Left renal cortex interstitium (tissue), 4 donors: ENCODE results near the gene APOBEC3A. TPM values are rescaled to one million over a fixed set of nuclear protein-coding genes. Genes with fewer than 3 reads are reported as not detected.
"Not testable (repeated sequence)": the region's sequence is repeated elsewhere in the genome, so short reads cannot be mapped to it uniquely, and the experiment has no call there.

ENCODE experiments used
- DNase-seq, 4 donors: peaks; one replicate each; pipeline ENCODE4 v3.0.0-alpha.2; 2013; ENCODE audit warnings: low read depth in 4 of 4, low spot score in 2 of 4, missing footprints in 1 of 4
- polyA plus RNA-seq, 4 donors: library from polyadenylated mRNA; unstranded; fragments of 120-200 nt; gene quantifications; one replicate each; pipeline ENCODE4 v1.2.1, GENCODE V29; 2013; ENCODE audit not compliant: insufficient read length in 4 of 4

Gene APOBEC3A
- polyA plus RNA-seq, 4 donors = 0.17 to 0.46 (median 0.42) TPM; not detected in 1

- DNase-seq = no peak
Measured at GRCh38 chr22:38942702-38943101, 14.7 kb upstream of the APOBEC3A start.

DNA sequence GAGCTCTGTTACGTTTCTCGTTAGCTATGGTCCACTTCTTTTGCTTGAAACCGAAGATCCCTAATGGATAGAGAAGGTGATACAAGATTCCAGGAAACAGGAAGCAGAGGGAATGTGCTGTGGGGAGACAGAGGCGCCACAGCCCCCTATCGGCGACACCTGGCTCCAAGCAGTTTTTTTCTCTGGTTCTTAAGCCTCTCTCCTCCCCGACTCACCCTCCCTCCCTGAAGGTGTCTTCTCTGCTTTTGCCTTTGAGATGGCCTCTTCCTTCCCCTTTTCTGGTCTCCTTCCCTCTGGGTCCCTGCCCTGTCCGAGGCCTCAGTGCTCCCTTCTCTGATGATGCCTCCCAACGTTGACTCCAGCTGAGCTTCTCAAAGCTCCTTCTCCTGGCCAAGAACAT lies 14.2 kb upstream of the APOBEC3A start:
- no peak for DNase-seq

DNA sequence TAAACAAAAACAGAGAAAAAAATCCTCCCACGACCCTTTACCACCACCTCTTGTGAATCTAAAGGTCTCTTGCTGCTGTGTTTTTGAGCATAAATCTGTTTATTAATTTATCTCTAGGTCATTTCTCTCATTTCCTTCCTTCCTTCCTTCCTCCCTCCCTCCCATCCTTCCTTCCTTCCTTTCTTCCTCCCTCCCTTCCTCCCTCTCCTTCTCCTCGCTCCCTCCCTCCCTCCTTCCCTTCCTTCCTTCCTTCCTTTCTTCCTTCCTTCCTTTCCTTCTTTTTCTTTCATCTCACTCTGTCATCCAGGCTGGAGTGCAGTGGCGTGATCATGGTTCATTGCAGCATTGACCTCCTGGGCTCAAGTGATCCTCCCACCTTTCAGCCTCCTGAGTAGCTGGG lies 13.5 kb upstream of the APOBEC3A start:
- DNase-seq = no peak

DNA sequence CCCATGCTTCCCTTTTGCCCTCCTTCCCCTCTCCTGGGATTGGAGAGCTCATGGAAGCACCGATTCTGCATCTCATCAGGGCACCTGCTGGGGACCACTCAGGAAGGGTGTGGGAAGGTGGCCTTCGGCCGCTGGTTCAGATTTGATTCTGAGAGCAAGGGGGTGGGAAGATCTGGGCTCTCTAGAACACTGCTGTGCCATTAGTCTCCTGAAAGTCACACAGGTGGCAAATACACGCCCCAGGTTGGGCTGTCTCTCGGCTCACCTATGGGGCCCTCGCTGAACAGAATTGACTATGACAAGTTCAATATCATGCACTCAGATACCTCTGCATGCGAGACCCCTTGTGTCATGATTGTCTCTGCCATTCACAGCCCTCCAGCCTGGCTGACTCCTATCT lies 12.8 kb upstream of the APOBEC3A start:
- DNase-seq = no peak

- DNase-seq = not testable (repeated sequence)
Measured at GRCh38 chr22:38945706-38946338, 11.6 kb upstream of the APOBEC3A start.

GRCh38 chr22:38946771-38947170 lies 10.6 kb upstream of the APOBEC3A start:
- DNase-seq = no peak

- DNase-seq = no peak
Measured at GRCh38 chr22:38947321-38948140, 9.9 kb upstream of the APOBEC3A start.

DNA sequence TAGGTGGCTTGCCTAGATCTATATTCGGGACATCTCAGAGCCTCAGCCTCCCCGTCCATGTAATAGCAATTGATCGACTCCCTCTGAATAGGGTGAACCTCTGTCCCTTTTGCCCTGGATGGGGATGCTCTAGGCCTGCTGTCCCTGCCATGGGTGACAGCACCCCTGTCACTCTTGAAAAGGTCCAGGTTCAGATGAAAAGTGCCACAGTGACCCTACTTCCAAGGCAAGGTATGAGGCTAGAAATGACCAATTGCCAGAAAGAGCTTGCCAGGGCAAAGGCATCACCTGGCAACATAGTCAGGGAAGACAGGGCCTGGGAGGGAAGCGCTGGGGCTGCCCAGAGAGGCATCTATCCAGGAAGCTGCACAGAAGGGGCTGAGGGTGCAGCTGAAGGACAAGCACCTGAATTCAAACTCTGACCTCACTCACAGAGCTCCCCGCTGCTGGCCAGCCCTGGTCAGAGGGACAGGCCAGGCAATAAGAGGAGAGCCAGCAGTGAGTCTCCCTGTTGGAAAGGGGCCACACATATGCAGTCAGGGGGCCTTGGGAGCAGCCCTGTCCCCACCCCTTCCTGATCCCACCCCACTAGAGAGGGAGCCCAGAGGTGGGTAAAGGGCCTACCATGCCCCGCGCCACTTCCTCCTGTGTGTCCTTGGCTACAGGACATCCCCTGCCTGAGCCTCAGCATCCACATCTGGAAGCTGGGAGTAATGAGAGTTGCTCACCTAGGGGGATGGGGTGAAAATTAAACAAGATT lies 9.0 kb upstream of the APOBEC3A start:
- DNase-seq = no peak

DNA sequence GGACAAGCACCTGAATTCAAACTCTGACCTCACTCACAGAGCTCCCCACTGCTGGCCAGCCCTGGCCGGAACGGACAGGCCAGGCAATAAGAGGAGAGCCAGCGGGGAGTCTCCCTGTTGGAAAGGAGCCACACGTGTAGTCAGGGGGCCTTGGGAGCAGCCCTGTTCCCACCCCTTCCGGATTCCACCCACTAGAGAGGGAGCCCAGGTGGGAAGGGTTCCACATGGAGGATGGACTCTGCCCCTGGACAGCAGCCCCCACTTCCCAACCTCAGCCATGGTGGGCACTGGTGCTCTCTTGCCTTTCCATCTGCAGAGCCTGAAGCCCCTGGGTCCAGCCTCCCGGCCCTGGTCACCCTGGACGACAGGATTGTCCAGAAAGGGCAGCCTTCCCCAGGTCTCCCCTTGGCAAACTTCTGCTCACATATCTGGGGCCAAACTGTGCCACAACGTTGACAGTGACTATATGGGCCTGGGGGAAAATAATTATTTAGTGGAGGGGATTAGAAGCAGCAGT lies 7.5 kb upstream of the APOBEC3A start:
- no peak for DNase-seq

DNA sequence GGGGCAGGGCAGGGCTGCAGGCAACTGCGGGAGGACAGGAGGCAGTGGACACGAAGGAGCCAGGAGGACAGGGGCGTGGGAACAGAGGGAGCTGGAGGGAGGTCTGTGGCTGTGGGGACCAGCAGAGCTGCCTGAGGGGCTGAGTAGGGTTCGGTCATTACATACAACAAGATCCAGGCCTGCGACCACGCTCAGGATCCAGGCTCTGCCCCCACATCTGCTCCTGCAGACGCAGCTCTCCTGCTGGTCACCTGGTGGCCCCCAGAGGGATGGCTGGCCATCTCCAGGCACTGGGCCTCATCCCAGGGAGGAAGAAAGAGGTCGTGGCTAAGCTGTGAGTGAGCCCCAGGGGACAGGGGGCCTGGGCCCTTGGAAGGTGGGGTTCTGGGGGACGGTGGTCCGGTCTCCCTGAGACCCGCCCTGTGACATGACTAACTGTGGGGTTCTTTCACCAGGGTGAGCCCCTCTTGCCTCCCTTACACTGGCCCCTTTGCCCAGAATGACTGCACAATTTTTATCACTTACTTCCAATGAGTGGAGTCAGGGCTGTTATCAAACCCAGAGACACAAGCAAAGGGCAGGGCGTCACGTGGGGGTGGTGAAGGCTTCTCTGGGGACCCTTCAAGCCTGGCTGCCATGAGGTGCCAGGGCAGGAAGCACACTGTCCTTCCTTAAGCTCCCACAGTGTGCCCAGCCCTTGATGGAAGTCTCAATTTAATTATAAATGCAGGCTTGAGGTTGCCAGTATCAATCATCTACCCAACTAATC lies 6.7 kb upstream of the APOBEC3A start:
- no peak for DNase-seq

GRCh38 chr22:38951734-38952133 lies 5.7 kb upstream of the APOBEC3A start:
- DNase-seq = no peak

GRCh38 chr22:38952281-38952993 lies 5.0 kb upstream of the APOBEC3A start:
- no peak for DNase-seq

GRCh38 chr22:38953091-38953490 lies 4.3 kb upstream of the APOBEC3A start:
- no peak for DNase-seq

DNA sequence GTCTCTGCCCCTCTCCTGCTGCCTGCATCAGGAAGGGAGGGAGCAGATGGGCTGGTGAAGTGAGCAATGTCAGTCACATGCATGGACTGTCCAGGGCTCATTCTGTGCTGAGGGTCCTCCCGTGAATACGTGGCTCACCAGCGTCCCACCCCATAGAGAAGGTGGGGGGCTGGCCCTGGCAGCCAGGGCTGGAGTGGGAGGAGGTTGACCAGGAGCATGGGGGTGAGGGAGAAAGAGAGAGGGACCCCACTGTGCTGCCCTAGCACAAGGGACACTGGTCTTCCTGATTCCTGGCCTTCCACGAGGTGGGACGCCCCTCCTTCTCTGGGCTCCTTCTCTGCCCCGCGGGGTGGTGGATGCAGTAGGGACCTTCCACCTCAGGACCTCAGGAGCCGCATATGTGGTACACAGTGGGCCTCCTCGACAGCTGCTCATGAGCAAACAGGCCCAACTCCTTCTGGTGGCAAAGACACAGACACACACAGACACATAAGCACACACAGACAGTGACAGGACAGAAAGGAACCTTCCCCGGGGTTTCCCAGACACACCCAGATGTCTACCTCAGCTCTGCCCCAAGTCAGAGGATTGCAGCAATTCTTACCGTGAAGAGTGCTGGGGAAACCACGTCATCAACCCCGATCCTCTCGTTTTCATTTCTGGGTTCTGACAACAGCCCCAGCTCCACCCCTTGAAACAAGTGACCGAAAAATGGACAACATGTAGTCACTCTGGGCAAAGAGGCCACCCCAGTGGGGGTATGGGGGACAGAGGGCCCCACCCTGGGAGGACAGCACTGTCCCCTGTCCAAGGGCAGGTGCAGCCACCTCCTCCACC lies 3.6 kb upstream of the APOBEC3A start:
- DNase-seq = no peak

GRCh38 chr22:38954414-38955043 lies 2.9 kb upstream of the APOBEC3A start:
- DNase-seq = no peak

DNA sequence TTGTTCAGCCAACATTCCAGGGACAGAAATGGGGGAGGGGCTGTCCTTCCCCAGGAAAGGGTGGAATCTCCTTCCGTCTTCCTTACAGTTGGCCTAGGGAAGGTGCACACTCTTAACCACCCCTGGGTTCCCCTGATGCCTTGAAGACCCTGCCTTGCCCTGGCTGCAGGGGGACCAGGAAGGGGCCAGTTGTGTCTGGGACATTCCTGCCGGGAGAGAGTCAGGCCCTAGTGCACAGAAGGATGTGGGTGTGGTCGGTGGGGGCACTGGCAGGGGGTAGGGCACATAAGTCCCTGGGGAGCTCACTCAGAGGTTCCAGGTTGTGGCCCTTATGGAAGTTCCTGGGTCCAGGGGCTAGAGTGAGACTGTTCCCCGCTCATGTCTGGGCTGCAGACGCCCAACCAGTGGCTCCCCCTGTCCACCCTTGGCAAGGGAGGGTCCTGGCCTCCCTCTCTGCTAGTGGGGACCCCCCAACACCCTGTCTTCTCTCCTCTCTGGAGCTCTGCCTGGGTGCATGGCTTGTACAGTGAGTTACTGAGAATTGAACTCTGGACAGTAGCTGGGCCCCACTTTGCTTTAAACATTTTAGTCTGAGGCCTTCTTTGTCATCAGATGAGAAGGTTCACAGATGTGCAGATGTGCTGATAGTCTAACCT lies 2.0 kb upstream of the APOBEC3A start:
- no peak for DNase-seq

- DNase-seq = no peak
Measured at GRCh38 chr22:38955926-38956325, 1.5 kb upstream of the APOBEC3A start.

- no peak for DNase-seq
Measured at GRCh38 chr22:38956551-38956950, 858 bp upstream of the APOBEC3A start.
